Epithelial cell of esophagus (primary cell): ENCODE measurements around the gene OVOL1.
A peak's percentile ranks its signal among the peaks of the same experiment; 100 is the strongest.

Experiments
- DNase-seq: peaks from one replicate; pipeline ENCODE4 v3.0.0; 2010; ENCODE audit warnings: low read depth
- H3K4me3 ChIP-seq: 2 replicates; pipeline ENCODE4 v1.5.1; 2011; ENCODE audit warnings: mild to moderate bottlenecking, low read length, control low read depth
- TF ChIP-seq, protein P1 (sequence below): IDR thresholded peaks from 2 replicates; pipeline ENCODE4 v1.5.1; 2011; ENCODE audit warnings: low read depth, mild to moderate bottlenecking, low read length, control low read depth, inconsistent platforms; ENCODE audit not compliant: insufficient read depth; ENCODE audit errors: missing control alignments

The OVOL1 gene

DNA sequence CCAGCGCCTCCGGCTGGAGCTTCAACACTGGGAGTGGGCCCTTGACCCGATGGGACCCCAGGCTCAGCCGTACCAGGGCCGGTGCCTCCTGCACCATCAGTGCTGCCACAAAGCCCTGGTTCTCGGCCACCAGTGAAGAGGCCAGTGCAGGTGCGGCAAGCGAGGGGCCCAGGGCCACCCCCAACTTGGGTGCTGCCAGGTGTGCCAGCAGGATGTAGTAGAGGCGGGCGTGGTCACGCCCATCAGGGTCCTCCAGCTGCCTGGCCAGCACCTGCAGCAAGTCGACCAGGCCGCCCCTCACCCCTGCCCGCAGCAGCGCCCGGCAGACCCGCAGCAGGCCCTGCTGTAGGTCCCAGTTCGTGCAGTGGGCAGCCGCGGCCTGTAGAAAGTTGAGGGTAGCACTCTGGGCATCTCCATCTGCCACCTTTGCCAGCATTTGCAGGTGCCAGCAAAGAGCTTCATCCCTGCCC is 8.4 kb upstream of the OVOL1 start:
- no peak overlapping the region for H3K4me3 ChIP-seq
- TF ChIP-seq, protein P1, sequence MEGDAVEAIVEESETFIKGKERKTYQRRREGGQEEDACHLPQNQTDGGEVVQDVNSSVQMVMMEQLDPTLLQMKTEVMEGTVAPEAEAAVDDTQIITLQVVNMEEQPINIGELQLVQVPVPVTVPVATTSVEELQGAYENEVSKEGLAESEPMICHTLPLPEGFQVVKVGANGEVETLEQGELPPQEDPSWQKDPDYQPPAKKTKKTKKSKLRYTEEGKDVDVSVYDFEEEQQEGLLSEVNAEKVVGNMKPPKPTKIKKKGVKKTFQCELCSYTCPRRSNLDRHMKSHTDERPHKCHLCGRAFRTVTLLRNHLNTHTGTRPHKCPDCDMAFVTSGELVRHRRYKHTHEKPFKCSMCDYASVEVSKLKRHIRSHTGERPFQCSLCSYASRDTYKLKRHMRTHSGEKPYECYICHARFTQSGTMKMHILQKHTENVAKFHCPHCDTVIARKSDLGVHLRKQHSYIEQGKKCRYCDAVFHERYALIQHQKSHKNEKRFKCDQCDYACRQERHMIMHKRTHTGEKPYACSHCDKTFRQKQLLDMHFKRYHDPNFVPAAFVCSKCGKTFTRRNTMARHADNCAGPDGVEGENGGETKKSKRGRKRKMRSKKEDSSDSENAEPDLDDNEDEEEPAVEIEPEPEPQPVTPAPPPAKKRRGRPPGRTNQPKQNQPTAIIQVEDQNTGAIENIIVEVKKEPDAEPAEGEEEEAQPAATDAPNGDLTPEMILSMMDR, result no peak

DNA sequence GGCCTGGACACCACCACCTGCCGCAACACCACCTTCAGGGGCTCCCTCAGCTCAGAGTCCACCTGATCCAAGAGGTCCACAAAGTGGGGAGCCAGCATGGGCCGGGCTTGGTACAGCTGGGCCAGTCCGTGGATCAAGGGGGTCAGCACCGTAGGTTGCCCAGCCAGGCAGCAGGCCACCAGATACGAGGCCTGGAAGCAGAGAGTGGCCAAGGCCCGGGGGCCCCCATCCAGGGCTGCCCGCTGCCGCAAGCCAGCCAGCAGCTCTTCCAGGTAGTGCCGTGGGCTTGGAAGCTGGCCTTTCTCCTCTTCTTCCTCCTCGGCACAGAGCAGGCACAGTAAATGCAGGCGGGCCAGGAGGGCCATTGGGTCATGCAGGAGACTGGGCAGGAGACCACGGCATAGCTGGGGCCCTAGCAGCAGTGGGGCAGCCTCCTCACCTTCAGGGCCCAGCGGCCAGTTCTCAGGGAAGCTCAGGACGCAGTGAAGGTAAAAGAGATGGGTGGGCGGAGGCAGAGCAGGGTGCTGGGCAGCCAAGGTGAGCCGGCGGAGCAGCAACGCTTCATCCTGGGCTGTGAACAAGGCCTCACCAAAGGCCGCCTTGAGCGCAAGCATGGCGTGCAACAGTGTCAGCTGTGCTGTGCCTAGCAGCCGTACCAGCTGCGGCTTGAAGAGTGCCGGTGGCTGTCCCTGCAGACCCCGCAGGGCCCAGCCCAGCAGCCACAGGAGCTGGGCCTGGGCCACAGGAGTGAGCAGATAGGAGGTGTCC is 7.8 kb upstream of the OVOL1 start:
- TF ChIP-seq, protein P1, result no peak
- peak overlapping the region; percentile 87 for H3K4me3 ChIP-seq
- DNase-seq, result no peak

More for the DNA sequence above, 8.4 kb upstream of the OVOL1 start:
- no peak for DNase-seq

GRCh38 chr11:65779669-65779918 is 7.3 kb upstream of the OVOL1 start:
- no peak for DNase-seq
- TF ChIP-seq, protein P1, result no peak
- peak overlapping the region; percentile 87 for H3K4me3 ChIP-seq

- peak overlapping the region; percentile 87 for H3K4me3 ChIP-seq
- DNase-seq, result peak; percentile 81
- TF ChIP-seq, protein P1, result peak; percentile 64
Measured at GRCh38 chr11:65779919-65780769, 6.7 kb upstream of the OVOL1 start.

DNA sequence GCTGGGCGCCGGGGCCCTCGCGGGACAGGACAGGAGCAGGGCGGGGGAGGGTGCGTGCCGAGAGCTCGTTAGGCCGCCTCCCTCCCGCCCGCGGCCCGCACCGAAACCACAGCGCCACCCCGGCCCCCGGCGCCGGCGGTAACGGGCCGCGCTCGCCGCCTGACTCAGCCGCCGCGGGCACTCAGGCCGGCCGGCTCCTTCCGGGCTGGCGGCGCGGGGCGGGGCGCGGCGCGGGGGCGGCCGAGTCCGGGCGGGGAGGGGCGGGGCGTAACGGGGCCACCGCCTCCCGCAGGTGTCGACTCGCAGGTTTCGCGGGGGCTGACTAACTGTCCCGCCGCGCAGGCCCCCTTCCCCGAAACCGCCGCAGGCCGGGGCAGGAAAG is 6.1 kb upstream of the OVOL1 start, which contains the start of gene AP5B1:
TSS of gene AP5B1 (minus strand) at position 207 of the 382 bp plus-strand sequence. CDS start 385 bp downstream, outside the sequence.
- TF ChIP-seq, protein P1, result no peak
- DNase-seq, result peak; percentile 88
- peak within 1 kb of the TSS; percentile 87 for H3K4me3 ChIP-seq

GRCh38 chr11:65781152-65781961 is 5.5 kb upstream of the OVOL1 start:
- peak overlapping the region; percentile 18 for H3K4me3 ChIP-seq
- DNase-seq, result no peak
- TF ChIP-seq, protein P1, result no peak
